Measurements from ENCODE around the gene SLC25A12. TPM values are rescaled to one million over a fixed set of nuclear protein-coding genes. Genes with fewer than 3 reads are reported as not detected.

The SLC25A12 gene
- polyA plus RNA-seq, 2 of the 4 experiments (the other 2 are of a cell fraction): 12.5 to 26.8 TPM

GRCh38 chr2:171772373-171772772 is 121.7 kb downstream of the SLC25A12 start:
- POLR2A ChIA-PET: no interaction called here
- no peak for FAIRE-seq
- DNase-seq (ENCODE audit: low read depth in 1 of 2, low spot score in 1 of 2): no peak
- Histone ChIP-seq H3K9me3 (peaks cover 3% of the 10 kb centered on the region; the same call in 2 of the 3 replicates), H3K27ac (no peak overlapping the region), H3K4me3 (no peak overlapping the region), H3K4me1 (no peaks in the 10 kb centered on the region), H3K4me2 (no peak overlapping the region)
- ATAC-seq: no peak
- CTCF ChIA-PET: no interaction called here
- 88% methylated on average over 5 of the region's 5 CpGs for WGBS (ENCODE audit: missing lambda C conversion rate)
- TF ChIP-seq BHLHE40 (IDR thresholded peaks at IDR 0.05; ENCODE audit: low read depth, low read length) (no peak), POLR2A (IDR thresholded peaks at IDR 0.05; ENCODE audit: low read length) (no peak)

GRCh38 chr2:171771463-171771862 is 122.6 kb downstream of the SLC25A12 start:
- POLR2A ChIA-PET: no interaction called here
- TF ChIP-seq TFCP2L1 (CRISPR knock-in tag; IDR thresholded peaks at IDR 0.05) (no peak), RFX5 (IDR thresholded peaks at IDR 0.05) (no peak), ZFP36 (IDR thresholded peaks at IDR 0.05; ENCODE audit: borderline replicate concordance, partially characterized antibody) (peak; percentile 14)
- Histone ChIP-seq H3K27ac (no peak overlapping the region), H3K4me3 (no peak overlapping the region), H3K4me1 (no peaks in the 10 kb centered on the region), H3K4me2 (no peak overlapping the region), H3K9me3 (peaks cover 3% of the 10 kb centered on the region; the same call in 2 of the 3 replicates)
- FAIRE-seq (no peak), DNase-seq (ENCODE audit: low read depth in 1 of 2, low spot score in 1 of 2) (no peak), ATAC-seq (no peak)
- CTCF ChIA-PET: no interaction called here

DNA sequence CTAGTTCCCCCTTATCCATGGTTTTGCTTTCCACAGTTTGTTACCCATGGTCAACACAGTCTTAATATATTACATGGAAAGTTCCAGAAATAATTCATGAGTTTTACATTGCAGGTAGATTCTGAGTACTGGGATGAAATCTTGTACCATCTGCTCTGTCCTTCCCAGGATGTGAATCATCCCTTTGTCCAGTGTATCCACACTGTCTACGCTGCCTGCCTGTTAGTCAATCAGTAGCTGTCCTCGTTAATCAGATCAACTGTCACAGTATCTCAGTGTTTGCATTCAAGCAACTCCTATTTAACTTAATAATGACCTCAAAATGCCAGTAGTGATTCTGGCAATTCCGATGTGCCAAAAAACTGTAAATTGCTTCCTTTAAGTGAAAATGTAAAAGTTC is 130.4 kb downstream of the SLC25A12 start:
- WGBS (ENCODE audit: missing lambda C conversion rate): 84% methylated on average over 3 of the region's 3 CpGs
- DNase-seq (ENCODE audit: low read depth in 1 of 2, low spot score in 1 of 2): no peak
- no peak for FAIRE-seq
- CTCF ChIA-PET: no interaction called here
- Histone ChIP-seq H3K4me3 (no peak overlapping the region), H3K27ac (no peak overlapping the region), H3K9me3 (no peaks in the 10 kb centered on the region), H3K4me2 (no peak overlapping the region), H3K4me1 (no peaks in the 10 kb centered on the region)
- ATAC-seq: peak in 1 of 2 experiments; percentile 26; a peak in 1 of 6 replicates
- POLR2A ChIA-PET: no interaction called here
- TF ChIP-seq ZSCAN20 (CRISPR knock-in tag; IDR thresholded peaks at IDR 0.05) (no peak), POLR2AphosphoS2 (conservative IDR thresholded peaks at IDR 0.05; ENCODE audit: low read length) (no peak), RNF2 (IDR thresholded peaks at IDR 0.05; ENCODE audit: borderline replicate concordance, low read depth) (no peak), FOSL2 (IDR thresholded peaks at IDR 0.05) (no peak), FOSL2 (CRISPR knock-in tag; IDR thresholded peaks at IDR 0.05) (no peak), TFCP2L1 (CRISPR knock-in tag; IDR thresholded peaks at IDR 0.05) (no peak), TP53 (CRISPR knock-in tag; IDR thresholded peaks at IDR 0.05) (no peak), JUNB (IDR thresholded peaks at IDR 0.05) (no peak), RFX5 (IDR thresholded peaks at IDR 0.05) (no peak), HES2 (IDR thresholded peaks at IDR 0.05) (no peak), KDM5A (IDR thresholded peaks at IDR 0.05) (no peak)
- TF ChIP-seq, protein P1, sequence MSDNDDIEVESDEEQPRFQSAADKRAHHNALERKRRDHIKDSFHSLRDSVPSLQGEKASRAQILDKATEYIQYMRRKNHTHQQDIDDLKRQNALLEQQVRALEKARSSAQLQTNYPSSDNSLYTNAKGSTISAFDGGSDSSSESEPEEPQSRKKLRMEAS (IDR thresholded peaks at IDR 0.05): no peak
- TF ChIP-seq, protein P2, sequence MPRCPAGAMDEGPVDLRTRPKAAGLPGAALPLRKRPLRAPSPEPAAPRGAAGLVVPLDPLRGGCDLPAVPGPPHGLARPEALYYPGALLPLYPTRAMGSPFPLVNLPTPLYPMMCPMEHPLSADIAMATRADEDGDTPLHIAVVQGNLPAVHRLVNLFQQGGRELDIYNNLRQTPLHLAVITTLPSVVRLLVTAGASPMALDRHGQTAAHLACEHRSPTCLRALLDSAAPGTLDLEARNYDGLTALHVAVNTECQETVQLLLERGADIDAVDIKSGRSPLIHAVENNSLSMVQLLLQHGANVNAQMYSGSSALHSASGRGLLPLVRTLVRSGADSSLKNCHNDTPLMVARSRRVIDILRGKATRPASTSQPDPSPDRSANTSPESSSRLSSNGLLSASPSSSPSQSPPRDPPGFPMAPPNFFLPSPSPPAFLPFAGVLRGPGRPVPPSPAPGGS (IDR thresholded peaks at IDR 0.05): no peak

DNA sequence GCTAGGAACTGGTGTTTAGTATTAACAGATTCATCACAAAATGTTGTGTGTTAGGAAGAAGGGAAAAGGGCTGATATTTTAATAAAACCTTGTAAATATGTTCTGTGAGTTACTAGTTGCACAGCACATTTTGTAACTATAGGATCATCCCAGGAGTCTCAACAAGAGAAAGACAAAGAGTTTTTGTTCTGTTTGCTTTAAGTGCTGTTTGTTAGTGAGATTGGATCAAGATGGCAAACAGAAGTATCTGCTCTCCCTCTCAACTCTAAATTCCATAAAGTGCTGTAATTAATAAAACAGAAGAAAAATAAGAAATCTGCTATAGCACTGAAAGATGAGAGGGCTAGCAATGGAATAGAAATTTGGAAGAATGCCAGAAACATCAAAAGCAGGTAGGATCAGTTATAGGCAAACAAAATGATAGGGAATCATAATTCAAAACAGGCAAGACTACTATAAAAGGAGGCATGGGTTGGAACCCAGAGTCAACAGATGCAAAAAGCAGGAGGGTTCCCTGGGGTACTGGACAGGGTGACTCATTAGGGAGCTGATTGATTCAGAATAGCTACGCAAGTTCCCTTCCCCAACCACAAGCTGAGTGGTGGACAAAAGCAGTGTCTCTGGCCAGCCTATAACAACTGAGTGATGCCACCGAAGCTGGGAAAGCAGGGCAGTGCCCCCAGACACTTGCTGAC is 131.0 kb downstream of the SLC25A12 start:
- Histone ChIP-seq H3K9me3 (no peaks in the 10 kb centered on the region), H3K27ac (no peak overlapping the region), H3K4me2 (no peak overlapping the region), H3K4me3 (no peak overlapping the region), H3K4me1 (no peaks in the 10 kb centered on the region)
- CTCF ChIA-PET: interaction anchor here (1.1 kb wide), 1 partner anchor 13 kb away, joined by 3 read pairs; no protein-coding TSS in a partner anchor
- FAIRE-seq (no peak), DNase-seq (ENCODE audit: low read depth in 1 of 2, low spot score in 1 of 2) (no peak), ATAC-seq (no peak)
- POLR2A ChIA-PET: no interaction called here
- TF ChIP-seq SMC3 (IDR thresholded peaks at IDR 0.05) (no peak), POLR2A (IDR thresholded peaks at IDR 0.05; ENCODE audit: low read length) (no peak), FOXS1 (CRISPR knock-in tag; IDR thresholded peaks at IDR 0.05) (no peak), USF2 (IDR thresholded peaks at IDR 0.05) (no peak), ATOH8 (CRISPR knock-in tag; IDR thresholded peaks at IDR 0.05; ENCODE audit: low read depth) (no peak), ZC3H11A (IDR thresholded peaks at IDR 0.05) (no peak), RCOR1 (IDR thresholded peaks at IDR 0.05; ENCODE audit: low read depth, low read length) (no peak), EHMT2 (IDR thresholded peaks at IDR 0.05; ENCODE audit: low read depth) (no peak), HOXB13 (CRISPR knock-in tag; IDR thresholded peaks at IDR 0.05; ENCODE audit: low read depth) (no peak), FOSL2 (IDR thresholded peaks at IDR 0.05) (no peak), FOSL2 (CRISPR knock-in tag; IDR thresholded peaks at IDR 0.05) (no peak)
- TF ChIP-seq, protein P1 (IDR thresholded peaks at IDR 0.05): no peak
- TF ChIP-seq, protein P3, sequence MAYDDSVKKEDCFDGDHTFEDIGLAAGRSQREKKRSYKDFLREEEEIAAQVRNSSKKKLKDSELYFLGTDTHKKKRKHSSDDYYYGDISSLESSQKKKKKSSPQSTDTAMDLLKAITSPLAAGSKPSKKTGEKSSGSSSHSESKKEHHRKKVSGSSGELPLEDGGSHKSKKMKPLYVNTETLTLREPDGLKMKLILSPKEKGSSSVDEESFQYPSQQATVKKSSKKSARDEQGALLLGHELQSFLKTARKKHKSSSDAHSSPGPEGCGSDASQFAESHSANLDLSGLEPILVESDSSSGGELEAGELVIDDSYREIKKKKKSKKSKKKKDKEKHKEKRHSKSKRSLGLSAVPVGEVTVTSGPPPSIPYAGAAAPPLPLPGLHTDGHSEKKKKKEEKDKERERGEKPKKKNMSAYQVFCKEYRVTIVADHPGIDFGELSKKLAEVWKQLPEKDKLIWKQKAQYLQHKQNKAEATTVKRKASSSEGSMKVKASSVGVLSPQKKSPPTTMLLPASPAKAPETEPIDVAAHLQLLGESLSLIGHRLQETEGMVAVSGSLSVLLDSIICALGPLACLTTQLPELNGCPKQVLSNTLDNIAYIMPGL (CRISPR knock-in tag; IDR thresholded peaks at IDR 0.05; ENCODE audit: borderline replicate concordance): no peak
- 96% methylated on average over 2 of the region's 2 CpGs for WGBS (ENCODE audit: missing lambda C conversion rate)
